ENCODE data around the gene DHPS.

- no peak for TF ChIP-seq FOS (IDR thresholded peaks at IDR 0.05; ENCODE audit: low read depth, low read length)
- TF ChIP-seq, protein P1, sequence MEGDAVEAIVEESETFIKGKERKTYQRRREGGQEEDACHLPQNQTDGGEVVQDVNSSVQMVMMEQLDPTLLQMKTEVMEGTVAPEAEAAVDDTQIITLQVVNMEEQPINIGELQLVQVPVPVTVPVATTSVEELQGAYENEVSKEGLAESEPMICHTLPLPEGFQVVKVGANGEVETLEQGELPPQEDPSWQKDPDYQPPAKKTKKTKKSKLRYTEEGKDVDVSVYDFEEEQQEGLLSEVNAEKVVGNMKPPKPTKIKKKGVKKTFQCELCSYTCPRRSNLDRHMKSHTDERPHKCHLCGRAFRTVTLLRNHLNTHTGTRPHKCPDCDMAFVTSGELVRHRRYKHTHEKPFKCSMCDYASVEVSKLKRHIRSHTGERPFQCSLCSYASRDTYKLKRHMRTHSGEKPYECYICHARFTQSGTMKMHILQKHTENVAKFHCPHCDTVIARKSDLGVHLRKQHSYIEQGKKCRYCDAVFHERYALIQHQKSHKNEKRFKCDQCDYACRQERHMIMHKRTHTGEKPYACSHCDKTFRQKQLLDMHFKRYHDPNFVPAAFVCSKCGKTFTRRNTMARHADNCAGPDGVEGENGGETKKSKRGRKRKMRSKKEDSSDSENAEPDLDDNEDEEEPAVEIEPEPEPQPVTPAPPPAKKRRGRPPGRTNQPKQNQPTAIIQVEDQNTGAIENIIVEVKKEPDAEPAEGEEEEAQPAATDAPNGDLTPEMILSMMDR (conservative IDR thresholded peaks at IDR 0.05; ENCODE audit: low read depth, low read length), result no peak
- TF ChIP-seq MXI1 (IDR thresholded peaks at IDR 0.05; ENCODE audit: borderline replicate concordance, low read depth, low read length), result no peak
- TF ChIP-seq RAD21 (IDR thresholded peaks at IDR 0.05; ENCODE audit: low read length), result no peak
- no peak for TF ChIP-seq POLR2A (IDR thresholded peaks at IDR 0.05; ENCODE audit: low read depth, low read length)
- no peak for TF ChIP-seq ELK1 (IDR thresholded peaks at IDR 0.05; ENCODE audit: borderline replicate concordance, low read depth, low read length)
- no peak for TF ChIP-seq MAFK (IDR thresholded peaks at IDR 0.05; ENCODE audit: low read depth, low read length)
- TF ChIP-seq RCOR1 (IDR thresholded peaks at IDR 0.05; ENCODE audit: insufficient replicate concordance, low read length), result no peak
- TF ChIP-seq SMC3 (IDR thresholded peaks at IDR 0.05; ENCODE audit: low read depth, low read length), result no peak
- TF ChIP-seq MAZ (IDR thresholded peaks at IDR 0.05; ENCODE audit: borderline replicate concordance, low read depth, low read length), result no peak
- TF ChIP-seq BHLHE40 (IDR thresholded peaks at IDR 0.05; ENCODE audit: low read depth, low read length), result no peak
- TF ChIP-seq RFX5 (IDR thresholded peaks at IDR 0.05; ENCODE audit: low read depth, low read length), result no peak
- TF ChIP-seq, protein P2, sequence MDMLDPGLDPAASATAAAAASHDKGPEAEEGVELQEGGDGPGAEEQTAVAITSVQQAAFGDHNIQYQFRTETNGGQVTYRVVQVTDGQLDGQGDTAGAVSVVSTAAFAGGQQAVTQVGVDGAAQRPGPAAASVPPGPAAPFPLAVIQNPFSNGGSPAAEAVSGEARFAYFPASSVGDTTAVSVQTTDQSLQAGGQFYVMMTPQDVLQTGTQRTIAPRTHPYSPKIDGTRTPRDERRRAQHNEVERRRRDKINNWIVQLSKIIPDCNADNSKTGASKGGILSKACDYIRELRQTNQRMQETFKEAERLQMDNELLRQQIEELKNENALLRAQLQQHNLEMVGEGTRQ (IDR thresholded peaks at IDR 0.05; ENCODE audit: low read depth, low read length), result no peak
- no peak for TF ChIP-seq CEBPB (IDR thresholded peaks at IDR 0.05; ENCODE audit: low read depth, low read length)
Measured at GRCh38 chr19:12652219-12652618, 29.5 kb downstream of the DHPS start.
